GM19351 (cell line): ENCODE data around the gene TENM4.

Source experiments
- ATAC-seq: cut with Tn5 transposase; IDR thresholded peaks from one replicate; pipeline ENCODE4 v1.9.1; 2021; ENCODE audit warnings: mild to moderate bottlenecking, moderate library complexity; ENCODE audit not compliant: unreplicated experiment

Gene TENM4

DNA sequence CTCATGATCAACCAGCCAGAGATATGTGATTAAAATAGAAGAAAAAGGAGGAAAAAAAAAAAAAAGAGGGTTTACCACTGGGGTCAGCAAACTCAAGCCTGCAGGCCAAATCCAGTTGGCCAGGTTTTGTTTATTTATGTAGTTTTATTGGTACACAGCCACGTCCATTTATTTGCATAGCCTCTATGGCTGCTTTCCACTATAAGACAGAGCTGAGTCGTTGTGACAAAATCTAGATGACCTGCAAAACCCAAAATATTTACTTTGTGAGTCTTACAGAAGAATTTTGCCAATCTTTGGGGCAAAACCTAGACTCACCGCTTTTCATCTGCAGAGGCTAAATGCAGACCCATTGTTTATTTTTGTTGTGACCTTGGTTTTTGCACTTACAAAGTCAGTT is 87.1 kb downstream of the TENM4 start:
- ATAC-seq = no peak

DNA sequence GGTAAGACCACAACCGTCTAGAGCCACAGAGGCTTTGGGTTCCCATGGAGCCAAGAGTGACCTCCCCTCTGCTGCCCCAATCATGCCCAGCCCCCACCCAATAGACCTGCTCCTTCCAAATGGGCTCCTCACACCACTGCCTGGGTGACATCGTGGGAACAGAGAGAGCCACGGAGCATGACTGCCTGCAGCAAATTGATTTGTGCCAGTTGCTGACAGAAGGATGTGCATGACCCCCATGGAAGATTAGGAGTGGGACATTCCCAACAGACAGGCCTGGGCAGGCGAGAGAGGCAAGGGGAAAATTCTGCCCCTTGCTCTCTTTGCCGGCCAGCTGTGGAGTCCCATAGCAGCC is 88.5 kb downstream of the TENM4 start:
- ATAC-seq = no peak

DNA sequence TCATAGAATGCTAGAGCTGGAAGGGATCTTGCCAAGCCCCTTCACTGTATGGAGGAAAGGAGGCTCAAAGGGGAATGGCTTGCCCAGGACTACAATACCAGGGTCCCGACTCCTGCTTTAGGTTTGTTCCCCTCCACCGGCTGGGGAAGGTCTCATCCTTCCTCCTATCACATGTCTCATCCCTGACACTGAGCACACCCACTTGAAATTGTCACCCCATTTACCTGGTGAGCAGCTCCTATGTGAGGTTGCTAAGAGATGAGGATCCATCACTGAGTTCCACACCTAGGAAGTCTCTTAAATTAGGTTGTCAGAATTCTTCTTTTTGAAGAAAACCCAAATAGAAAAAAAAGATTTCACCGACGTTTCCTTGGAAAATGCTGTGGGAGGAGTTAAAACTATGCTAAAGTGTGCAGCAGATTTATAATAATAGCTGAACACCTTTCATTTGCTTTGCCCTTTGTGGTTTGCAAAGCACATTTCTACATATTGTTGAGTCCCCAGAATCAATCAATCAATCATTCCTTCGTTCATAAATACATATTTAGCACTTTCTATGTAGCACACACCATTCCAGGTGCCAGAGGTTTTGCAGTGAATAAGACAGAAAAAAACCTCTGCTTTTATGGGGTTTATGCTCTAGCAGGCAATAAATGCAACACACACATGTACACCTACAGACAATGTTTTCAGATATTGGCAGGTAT is 91.7 kb downstream of the TENM4 start:
- no peak for ATAC-seq

DNA sequence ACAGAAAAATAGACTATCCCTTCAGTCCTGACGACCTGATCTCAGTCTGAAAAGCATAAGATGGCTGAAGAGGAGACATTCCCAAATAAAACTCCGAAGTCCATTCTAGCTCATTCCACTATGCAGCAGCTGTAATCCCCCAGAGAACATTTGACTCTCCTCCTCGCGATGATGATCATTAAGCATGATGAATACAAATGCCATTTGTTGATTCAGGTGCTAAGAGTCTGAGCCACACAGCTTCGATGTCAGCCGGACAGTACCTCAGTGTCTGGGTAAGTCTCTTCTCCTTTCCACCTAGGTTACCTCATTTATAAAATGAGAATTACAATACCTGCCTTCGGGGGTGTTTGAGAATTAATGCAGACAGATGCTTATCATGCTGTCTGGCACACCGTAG is 94.8 kb downstream of the TENM4 start:
- no peak for ATAC-seq

DNA sequence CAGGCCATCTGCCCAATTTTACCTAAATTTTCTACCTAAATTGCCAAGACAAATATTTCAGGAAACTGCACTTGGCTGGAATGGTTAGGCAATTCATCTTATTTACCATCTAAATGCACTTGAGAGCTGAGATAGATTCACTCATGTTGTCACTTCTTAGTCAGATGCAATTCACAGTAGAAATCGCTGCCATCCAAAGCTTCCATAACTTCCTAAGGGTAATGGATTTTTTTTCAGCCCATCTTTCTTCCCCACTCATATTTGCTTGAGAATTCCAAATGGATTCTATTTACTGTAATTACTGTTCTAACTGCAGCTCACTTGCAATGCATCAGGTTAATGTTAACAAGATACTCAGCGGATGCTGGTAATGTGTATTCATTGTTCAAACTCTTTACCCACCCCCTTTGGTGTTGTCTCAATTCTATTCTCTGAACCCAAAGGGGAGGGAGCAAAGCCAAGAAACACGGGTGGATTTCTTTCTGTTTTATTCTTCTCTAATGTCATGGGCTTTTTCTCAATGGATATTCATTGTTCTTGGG is 96.0 kb downstream of the TENM4 start:
- ATAC-seq = no peak

DNA sequence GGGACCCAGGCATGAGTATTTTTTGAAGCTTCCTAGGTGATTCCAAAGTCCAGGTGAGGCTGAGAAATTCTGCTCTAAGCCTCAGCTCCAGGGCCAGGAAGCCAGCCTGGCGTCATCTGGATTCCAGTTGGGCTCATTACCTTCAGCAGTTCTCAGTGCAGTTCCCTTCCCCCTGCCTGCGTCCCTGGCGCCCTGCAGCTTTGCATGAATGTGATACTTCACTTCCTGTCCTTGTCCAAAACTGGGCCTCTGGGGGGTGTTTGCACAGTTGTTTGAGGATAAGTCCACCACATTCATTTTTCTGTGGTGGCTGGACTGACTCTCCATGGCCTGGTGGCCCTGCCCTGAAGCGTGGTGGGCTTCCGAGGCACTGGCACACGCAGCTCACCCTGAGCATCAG is 98.1 kb downstream of the TENM4 start:
- no peak for ATAC-seq

DNA sequence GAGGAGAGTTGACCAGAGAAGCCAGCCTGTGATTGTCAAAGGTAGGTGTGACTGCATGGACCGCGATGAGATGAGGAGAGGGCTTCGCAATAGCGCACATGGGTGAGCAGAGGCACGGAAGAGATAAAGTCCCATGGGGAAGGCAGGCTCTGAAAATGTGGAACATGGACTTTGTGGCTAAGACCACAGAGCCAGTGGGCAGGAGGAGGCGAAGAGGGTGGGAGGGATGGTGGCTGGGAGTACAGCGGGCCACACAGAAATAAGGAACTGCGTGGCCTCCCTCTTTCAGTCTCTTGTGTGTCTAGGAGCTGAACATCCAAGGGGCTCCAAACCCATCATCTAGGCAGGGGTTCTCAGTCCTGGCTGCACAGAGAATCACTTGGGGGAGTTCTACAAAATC is 98.6 kb downstream of the TENM4 start:
- no peak for ATAC-seq

DNA sequence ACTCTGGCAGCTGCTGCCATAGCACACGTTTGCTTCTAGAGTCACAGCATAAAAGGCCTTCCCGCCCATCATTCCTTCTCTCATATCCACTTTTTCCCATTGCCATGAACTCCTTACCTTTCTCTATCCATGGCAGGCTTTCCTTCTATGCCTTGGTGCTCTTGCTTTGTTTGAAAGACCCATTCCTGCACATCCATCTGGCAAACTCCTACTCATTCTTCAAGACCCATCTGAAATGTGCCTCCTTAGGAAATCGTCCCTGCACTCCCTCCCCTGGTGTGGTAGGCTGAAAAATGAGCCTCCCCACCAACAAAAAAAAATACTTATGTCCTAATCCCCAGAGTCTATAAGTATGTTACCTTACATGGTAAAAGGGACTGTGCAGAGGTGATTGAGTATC is 100.3 kb downstream of the TENM4 start:
- no peak for ATAC-seq

DNA sequence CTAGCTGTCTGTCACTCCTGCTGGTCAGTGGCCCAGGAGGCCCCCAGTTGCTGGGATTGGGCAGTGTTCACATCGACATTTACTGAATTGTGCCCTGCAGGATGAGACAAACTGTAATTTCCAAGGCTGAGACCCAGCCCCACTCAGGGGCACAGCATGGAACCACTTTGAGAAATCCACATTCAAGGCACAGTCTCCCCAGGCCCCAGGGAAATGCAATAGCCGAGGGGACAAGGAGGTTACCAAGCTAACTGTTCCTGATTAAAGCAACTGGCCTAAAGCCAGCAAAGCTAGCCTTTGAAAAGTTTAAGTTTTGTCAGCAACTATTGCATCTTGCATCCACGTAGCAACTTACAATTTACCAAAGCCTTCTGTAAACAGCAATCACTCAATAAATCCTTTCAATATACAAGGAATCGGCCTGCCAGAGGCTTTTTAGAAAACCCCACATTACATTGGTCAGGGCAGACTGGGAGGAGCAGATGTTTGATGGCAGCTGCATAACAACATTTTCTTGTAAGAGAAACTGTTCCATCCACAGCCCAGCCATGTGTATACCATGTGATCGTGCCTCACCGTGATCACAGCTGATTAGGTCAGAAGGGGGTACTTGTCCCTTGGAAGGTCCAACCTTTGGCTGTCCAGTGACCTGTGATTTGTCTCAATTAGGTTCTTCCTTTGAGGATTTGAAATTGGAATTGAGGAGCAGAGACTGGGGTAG is 103.9 kb downstream of the TENM4 start:
- ATAC-seq = no peak

DNA sequence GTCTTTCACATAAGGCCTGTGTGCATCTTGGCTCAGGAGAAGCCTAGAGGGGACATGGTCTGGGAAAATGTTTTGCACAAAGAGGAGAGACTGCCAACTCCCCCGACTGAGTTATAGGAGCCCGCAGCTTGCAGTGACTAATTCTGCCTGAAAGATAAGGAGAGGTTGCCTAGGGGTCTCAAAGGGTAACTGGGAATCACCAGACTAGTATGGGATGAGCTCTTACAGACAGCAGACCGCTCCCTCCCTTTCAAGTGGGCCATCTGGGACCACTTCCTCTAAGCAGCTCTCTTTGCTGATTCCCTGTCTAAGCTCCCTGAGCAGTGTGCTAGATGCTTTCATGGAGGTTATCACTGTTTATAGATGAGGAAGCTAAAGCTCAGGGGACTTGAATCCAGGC is 105.1 kb downstream of the TENM4 start:
- ATAC-seq = no peak

DNA sequence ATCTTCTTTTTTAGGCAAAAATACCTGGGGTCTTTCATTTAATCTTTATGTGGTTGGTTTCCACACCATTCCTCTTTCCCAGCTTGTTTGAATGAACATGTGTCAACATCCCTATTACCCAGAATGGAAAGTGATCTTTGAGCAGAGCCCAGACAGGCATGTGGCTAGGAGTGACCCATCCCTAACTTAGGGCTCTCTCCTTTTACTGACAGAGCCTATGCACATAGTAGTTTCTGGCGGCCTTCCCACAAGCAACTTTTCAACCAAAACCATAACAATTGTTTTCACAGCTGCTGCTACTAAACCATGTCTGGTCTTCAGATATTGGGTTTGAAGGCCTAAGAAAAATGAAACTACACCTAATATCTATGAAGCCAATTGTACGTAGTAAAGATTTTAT is 107.5 kb downstream of the TENM4 start:
- no peak for ATAC-seq

DNA sequence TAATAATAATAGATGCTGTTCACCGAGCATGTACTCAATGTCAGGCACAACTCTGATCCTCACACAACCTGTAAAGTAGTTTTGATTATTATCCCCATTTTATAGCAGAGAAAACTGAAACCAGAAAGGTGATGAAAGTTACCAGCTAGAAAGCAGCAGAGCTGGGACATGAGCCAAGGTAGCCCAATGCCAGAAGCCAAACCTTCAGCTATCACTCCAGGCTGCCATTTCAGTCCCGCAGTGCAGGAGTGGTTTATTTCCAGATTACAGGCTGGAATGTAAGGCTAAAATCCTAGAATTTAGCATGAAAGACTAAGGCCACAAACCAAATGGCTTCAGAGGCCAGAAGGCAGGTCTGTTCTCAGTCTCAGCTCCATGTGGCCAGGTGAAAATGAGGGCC is 108.8 kb downstream of the TENM4 start:
- ATAC-seq = no peak

DNA sequence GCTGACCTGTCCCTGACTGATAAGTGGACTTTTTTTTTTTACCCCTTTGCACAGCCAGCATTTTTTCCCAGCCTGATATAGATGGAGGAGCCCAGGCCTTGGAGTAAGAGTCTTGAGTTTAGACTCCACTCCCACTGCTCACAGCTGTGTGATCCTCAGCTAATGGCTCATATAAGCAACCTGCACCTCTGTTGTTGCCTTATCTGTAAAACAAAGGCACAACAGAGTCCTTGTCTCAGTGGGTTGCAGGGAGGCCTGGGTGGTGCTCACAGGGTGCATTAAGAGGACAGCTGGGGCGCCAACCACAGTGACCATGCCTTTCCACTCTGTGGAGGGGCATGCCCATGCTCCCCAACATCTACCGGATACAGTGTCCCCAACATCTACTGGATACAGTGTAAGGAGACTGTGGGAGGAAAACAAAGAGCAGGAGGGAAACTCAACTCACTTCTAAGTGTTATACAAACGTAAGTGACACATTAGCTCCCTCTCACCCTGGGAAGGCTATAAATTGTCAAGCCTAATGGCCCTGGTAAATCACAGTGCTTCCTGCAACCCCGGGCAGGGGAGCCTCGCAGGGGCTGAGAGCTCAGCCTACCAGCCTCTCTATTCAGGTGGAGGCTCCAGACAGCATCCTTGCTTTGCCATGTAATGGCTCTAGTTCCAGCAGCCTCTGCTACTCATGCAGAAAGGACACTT is 109.5 kb downstream of the TENM4 start:
- ATAC-seq = no peak

DNA sequence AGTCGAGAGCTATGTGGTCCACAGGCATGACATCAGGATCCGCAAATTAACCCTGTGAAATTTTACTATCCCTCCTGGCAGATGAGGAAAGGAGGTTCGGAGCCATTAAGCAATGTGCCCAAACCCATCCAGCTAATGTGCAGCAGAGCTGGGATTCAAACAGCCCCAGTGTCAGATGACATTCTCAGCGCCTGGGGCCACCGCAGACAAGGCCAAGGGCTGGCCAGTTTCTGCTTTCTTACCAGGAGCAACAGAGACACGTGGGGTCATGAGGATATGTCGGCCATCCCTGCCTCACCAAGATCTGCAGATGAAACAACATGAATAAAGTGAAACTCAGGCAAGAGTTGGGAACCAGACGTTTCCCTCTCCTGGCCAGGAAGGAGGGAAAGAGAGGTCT is 110.2 kb downstream of the TENM4 start:
- no peak for ATAC-seq

DNA sequence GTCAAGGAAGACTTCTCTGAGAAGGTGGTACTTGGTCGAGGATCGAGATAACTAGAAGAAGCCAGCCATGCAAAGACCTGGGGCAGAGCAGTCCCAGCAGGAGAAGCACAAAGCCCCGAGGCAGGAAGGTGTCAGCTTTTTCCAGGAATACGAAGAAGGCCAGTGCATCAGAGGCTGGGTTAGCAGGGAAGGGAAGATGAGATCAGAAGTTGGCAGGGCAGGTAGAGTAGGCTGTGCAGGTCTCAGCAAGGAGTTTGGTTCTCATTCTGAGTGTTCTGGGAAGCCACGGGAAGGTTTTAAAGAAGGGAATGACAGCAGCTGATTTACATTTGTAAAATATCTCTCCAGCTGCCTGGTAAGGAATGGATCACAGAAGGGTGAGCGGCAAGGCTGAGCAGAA is 111.3 kb downstream of the TENM4 start:
- ATAC-seq = no peak

DNA sequence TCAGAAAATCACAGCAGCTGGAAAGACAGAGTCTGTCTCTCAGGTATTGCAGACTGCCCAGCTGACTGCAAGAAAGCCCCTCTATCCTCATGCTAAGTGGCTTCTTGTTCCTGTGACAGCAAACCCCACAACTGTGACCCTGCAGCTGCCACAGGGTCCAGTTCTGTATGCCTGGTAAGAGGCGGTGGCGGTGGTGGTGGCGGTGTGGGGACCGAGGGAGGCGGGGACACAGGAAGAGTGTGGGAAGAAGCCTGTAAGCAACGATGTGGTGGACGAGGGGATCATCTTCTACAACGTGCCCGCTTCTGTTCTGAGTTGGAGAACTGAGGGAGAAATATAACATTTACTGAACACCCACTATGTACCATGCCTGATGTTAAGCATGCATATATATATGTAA is 112.4 kb downstream of the TENM4 start:
- ATAC-seq = no peak

DNA sequence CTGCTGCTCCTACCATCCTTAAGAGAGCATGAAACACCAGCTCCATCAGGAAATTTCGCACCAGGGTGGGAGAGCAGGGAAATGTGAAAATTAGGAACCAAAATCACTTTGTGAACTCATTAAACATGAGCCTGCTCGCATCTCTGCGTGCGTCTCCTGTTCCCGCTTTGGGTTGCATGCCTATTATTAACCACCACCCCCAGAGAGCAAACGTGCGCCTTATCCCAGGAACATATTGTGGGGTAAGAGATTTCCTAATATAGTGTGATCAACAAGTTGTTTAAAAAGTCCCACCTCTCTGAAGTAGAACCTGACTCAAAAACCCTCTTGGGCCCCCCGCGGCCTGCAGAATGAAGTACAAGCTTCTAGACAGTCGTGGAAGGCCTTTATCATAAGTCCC is 115.0 kb downstream of the TENM4 start:
- no peak for ATAC-seq

DNA sequence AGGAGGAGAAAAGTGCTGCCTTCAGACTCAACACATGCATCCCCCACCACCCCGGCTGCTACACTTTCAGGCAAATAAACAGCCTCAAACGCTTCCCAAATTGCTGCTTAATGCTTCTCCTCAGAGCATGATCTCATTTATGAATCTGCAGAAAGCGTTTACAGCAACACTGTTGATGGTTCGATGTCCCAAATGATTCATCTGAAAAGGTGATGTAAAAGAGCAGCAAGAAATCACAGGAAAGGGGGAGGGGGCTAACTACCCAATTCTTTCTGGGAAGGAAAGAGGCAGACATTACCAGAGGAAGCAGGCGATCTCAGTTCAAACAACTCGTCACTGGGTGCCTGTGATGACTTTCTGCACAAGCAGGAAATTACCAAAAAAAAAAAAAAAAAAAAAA is 119.6 kb downstream of the TENM4 start:
- no peak for ATAC-seq

DNA sequence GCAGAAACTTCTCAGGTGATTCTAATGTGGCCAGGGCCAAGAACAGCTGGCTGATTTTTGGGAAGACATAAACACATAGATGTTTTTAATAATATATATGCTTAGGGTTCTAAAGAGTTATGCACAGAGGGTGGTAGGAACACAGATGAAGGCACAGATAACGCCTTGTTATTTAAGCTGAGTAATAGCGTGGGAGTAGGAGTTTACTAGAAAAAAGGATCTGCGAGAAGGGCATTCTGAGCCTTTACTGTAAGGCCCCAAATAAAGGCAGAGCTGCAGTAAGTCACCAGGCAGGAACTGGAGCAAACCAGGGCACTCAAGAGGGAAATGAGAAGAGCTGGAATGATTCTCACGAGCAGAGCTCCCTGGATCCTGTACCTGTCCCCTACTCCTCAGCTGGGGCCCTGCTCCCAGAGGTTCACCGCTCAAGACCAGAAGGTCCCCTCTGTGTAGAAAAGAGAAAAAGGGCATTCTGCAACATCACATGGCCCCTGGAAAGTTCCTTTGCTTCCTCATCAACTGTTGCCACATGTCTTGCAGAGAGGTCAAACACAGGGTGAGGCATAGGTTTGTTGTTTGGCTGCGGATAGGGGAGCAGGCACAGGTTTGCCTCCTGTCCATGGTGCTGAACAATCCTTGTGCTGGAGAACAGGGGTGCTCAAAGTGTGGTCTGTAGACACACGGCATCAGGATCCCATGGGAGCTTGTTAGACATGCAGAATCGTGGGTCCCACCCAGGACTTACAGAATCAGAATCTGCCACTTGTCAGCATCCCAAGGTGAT is 125.7 kb downstream of the TENM4 start:
- ATAC-seq = no peak

DNA sequence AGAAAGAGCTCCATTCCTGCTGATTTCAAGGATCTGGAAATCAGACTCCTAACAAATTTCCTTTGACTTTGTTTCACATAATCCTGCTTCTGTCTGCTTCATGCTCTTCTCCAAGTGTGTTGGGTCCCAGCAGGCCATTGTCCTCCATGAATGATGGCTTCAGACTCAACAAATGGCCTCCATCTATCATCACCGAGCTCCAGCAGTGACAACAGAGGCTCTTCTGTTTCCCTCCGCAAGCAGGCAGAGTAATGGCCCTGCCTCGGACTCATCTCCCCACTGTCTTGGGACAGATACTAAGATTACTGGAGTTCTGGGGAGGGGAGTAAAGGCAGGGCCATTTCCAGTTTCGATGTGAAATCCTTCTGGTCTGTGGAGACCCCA is 127.3 kb downstream of the TENM4 start:
- ATAC-seq = no peak
